Measurements from ENCODE around the gene ENTPD6. TPM values are rescaled to one million over a fixed set of nuclear protein-coding genes. Genes with fewer than 3 reads are reported as not detected.

ENTPD6 gene
- total RNA-seq, 1 donor from 2014 or later, result 27.9 TPM

Small RNAs within 50 kb of the gene (small RNA-seq; reads per million reads assigned to genes)
- gene AL035252.4 (ENCODE audit: low replicate concordance), result not detected
- not detected for gene AL121772.2 (ENCODE audit: low replicate concordance)
- gene RF00019 (ENCODE audit: low replicate concordance), result not detected

Other genes starting within 250 kb of the ENTPD6 start
- not detected for gene CST7, start 246.4 kb upstream of the ENTPD6 start, total RNA-seq
- 47.4 TPM for gene APMAP, start 203.0 kb upstream of the ENTPD6 start, total RNA-seq
- gene ACSS1, start 137.6 kb upstream of the ENTPD6 start, total RNA-seq, result 21.3 TPM
- not detected for gene VSX1, start 113.6 kb upstream of the ENTPD6 start, total RNA-seq
- gene PYGB, start 52.4 kb downstream of the ENTPD6 start, total RNA-seq, result 25.4 TPM
- gene ABHD12, start 195.1 kb downstream of the ENTPD6 start, total RNA-seq, result 24.9 TPM
- gene GINS1, start 212.0 kb downstream of the ENTPD6 start, total RNA-seq, result 3.8 TPM